ENCODE measurements around the gene CACNA1H. TPM values are rescaled to one million over a fixed set of nuclear protein-coding genes. Genes with fewer than 3 reads are reported as not detected.
"Not testable (repeated sequence)": the region's sequence is repeated elsewhere in the genome, so short reads cannot be mapped to it uniquely, and the experiment has no call there.

Gene CACNA1H
- total RNA-seq, 1 experiment from 2014 or later: 24.3 TPM

DNA sequence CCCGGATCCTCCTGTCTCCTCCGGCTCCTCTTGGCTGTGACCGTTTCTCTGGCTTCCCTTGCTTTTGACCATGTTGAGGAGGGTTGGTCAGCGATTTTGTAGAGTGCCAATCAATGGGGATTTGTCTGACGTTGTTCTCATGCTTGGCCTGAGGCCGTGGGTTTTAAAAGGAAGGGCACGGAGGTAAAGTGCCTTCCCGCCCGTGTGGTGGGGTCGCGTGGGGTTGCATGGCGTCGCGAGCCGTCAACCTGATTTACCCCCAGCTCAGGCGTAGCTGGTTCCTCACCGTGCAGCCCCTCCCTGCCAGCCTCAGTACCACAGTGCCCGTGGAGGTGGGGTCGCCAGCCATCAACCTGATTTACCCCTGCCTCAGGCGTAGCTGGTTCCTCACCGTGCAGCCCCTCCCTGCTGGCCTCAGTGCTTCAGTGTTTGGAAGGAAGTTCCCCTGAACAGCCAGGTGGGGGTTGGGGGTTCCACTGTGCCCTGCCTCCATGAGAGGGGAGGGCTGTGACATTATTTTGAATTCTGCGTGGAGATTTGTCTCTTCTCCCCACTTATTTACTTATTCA, 92.6 kb downstream of the CACNA1H start:
- H3K9me2 ChIP-seq (ENCODE audit: insufficient read depth): no peaks in the 10 kb centered on the region
- ATAC-seq (no peak), DNase-seq (ENCODE audit: low read depth, low spot score) (no peak)
- H3K27ac ChIP-seq (ENCODE audit: low read depth, low read length): no peak overlapping the region
- ChIA-PET RAD21 (ENCODE audit: low non-redundant PET in 1 of 2, low total read pairs in 2 of 2, uncharacterized antibody in 2 of 2, unreplicated experiment in 2 of 2) (no interaction called here), CTCF (no interaction called here), POLR2A (no interaction called here)
- H3K4me2 ChIP-seq (ENCODE audit: low read length): no peak overlapping the region
- BruUV-seq (replicated peaks): no TSS peak
- H3K4me1 ChIP-seq (ENCODE audit: control insufficient read depth in 1 of 2, insufficient read depth in 2 of 2, low read length in 2 of 2): no peaks in the 10 kb centered on the region
- TF ChIP-seq, protein P1, sequence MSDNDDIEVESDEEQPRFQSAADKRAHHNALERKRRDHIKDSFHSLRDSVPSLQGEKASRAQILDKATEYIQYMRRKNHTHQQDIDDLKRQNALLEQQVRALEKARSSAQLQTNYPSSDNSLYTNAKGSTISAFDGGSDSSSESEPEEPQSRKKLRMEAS (IDR thresholded peaks at IDR 0.05): no peak
- TF ChIP-seq ELF1 (IDR thresholded peaks at IDR 0.05; ENCODE audit: borderline replicate concordance, low read depth) (no peak), CBX3 (IDR thresholded peaks at IDR 0.05; ENCODE audit: low read depth) (no peak), POLR2A (IDR thresholded peaks at IDR 0.05; ENCODE audit: borderline replicate concordance, extremely low read depth, insufficient read depth, insufficient read length) (no peak), YY1 (IDR thresholded peaks at IDR 0.05; ENCODE audit: extremely low read depth, insufficient replicate concordance, low read depth, low read length) (no peak), ATF3 (IDR thresholded peaks at IDR 0.05) (no peak), EZH2 (IDR thresholded peaks at IDR 0.05) (no peak), CTCF (IDR thresholded peaks at IDR 0.05 in 2 of 3, conservative IDR thresholded peaks at IDR 0.05 in 1 of 3; ENCODE audit: borderline replicate concordance in 1 of 3, insufficient read depth in 1 of 3, low read depth in 2 of 3, low read length in 2 of 3) (no peak), CEBPB (IDR thresholded peaks at IDR 0.05; ENCODE audit: low read depth) (no peak), ZNF274 (IDR thresholded peaks at IDR 0.05; ENCODE audit: low read depth, low read length) (no peak)
- TF ChIP-seq, protein P2, sequence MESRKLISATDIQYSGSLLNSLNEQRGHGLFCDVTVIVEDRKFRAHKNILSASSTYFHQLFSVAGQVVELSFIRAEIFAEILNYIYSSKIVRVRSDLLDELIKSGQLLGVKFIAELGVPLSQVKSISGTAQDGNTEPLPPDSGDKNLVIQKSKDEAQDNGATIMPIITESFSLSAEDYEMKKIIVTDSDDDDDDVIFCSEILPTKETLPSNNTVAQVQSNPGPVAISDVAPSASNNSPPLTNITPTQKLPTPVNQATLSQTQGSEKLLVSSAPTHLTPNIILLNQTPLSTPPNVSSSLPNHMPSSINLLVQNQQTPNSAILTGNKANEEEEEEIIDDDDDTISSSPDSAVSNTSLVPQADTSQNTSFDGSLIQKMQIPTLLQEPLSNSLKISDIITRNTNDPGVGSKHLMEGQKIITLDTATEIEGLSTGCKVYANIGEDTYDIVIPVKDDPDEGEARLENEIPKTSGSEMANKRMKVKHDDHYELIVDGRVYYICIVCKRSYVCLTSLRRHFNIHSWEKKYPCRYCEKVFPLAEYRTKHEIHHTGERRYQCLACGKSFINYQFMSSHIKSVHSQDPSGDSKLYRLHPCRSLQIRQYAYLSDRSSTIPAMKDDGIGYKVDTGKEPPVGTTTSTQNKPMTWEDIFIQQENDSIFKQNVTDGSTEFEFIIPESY (IDR thresholded peaks at IDR 0.05; ENCODE audit: extremely low read depth, insufficient replicate concordance, low read length): no peak
- intact Hi-C loops (cut with micrococcal nuclease): no loop called here
- no peaks in the 10 kb centered on the region for H3K36me3 ChIP-seq (ENCODE audit: control insufficient read depth in 1 of 2, insufficient read depth in 2 of 2, low read length in 2 of 2)
- H2AFZ ChIP-seq (ENCODE audit: low read depth, low read length, poor library complexity, severe bottlenecking): no peak overlapping the region
- no peaks in the 10 kb centered on the region for H4K20me1 ChIP-seq (ENCODE audit: insufficient read depth)
- no peak overlapping the region for H3K9ac ChIP-seq (ENCODE audit: low read length)
- H3K4me3 ChIP-seq (replicated peaks in 1 of 2; ENCODE audit: low read depth in 1 of 2, low read length in 2 of 2): no peak overlapping the region
- H3K79me2 ChIP-seq (ENCODE audit: insufficient read depth, low read length): no peaks in the 10 kb centered on the region
- H3K27me3 ChIP-seq (ENCODE audit: insufficient read depth, low read length): no peaks in the 10 kb centered on the region
- H3K9me3 ChIP-seq (ENCODE audit: control insufficient read depth in 1 of 2, insufficient read depth in 1 of 2, low read depth in 1 of 2, low read length in 2 of 2): no peaks in the 10 kb centered on the region

GRCh38 chr16:1247903-1248537, 95.1 kb downstream of the CACNA1H start:
- H3K9me3 ChIP-seq (ENCODE audit: control insufficient read depth in 1 of 2, insufficient read depth in 1 of 2, low read depth in 1 of 2, low read length in 2 of 2); H3K9ac ChIP-seq (ENCODE audit: low read length); H3K4me1 ChIP-seq (ENCODE audit: control insufficient read depth in 1 of 2, insufficient read depth in 2 of 2, low read length in 2 of 2); intact Hi-C loops (cut with micrococcal nuclease); RAD21 ChIA-PET (ENCODE audit: low non-redundant PET in 1 of 2, low total read pairs in 2 of 2, uncharacterized antibody in 2 of 2, unreplicated experiment in 2 of 2); H4K20me1 ChIP-seq (ENCODE audit: insufficient read depth); H3K4me2 ChIP-seq (ENCODE audit: low read length); H3K4me3 ChIP-seq (replicated peaks in 1 of 2; ENCODE audit: low read depth in 1 of 2, low read length in 2 of 2); H3K9me2 ChIP-seq (ENCODE audit: insufficient read depth); H3K27me3 ChIP-seq (ENCODE audit: insufficient read depth, low read length); H3K36me3 ChIP-seq (ENCODE audit: control insufficient read depth in 1 of 2, insufficient read depth in 2 of 2, low read length in 2 of 2); H3K27ac ChIP-seq (ENCODE audit: low read depth, low read length); CTCF ChIA-PET; H3K79me2 ChIP-seq (ENCODE audit: insufficient read depth, low read length); ATAC-seq; POLR2A ChIA-PET; BruUV-seq (replicated peaks); H2AFZ ChIP-seq (ENCODE audit: low read depth, low read length, poor library complexity, severe bottlenecking); DNase-seq (ENCODE audit: low read depth, low spot score): not testable (repeated sequence)
